ENCODE results near the gene SLC8B1.

SLC8B1 gene

GRCh38 chr12:113254298-113254697 lies 80.6 kb downstream of the SLC8B1 start:
- H2AK5ac ChIP-seq (ENCODE audit: low read length, severe bottlenecking): no peak overlapping the region
- peaks cover 26 to 37% of the 10 kb centered on the region in 2 experiments for H3K36me3 ChIP-seq (ENCODE audit: control insufficient read depth in 1 of 2, insufficient read depth in 2 of 2, low read depth in 1 of 2, low read length in 2 of 2)
- H3K4me3 ChIP-seq (ENCODE audit: insufficient read depth in 1 of 2, low read depth in 1 of 2, low read length in 2 of 2): no peak overlapping the region
- H3K23ac ChIP-seq (ENCODE audit: low read length in 2 of 2): no peak overlapping the region
- no peak overlapping the region for H3K4me2 ChIP-seq (ENCODE audit: low read length, poor library complexity, severe bottlenecking)
- no peak overlapping the region for H2BK5ac ChIP-seq (ENCODE audit: low read depth, low read length, poor library complexity, severe bottlenecking)
- no peak overlapping the region for H2AFZ ChIP-seq (ENCODE audit: low read depth, low read length)
- no peak overlapping the region for H2BK15ac ChIP-seq (ENCODE audit: low read depth, poor library complexity, severe bottlenecking)
- no peaks in the 10 kb centered on the region for H3K27me3 ChIP-seq (ENCODE audit: control insufficient read depth in 1 of 2, insufficient read depth in 1 of 2, low read length in 2 of 2)
- H3K4ac ChIP-seq (ENCODE audit: low read depth in 1 of 2, low read length in 2 of 2): no peak overlapping the region
- H2BK120ac ChIP-seq (ENCODE audit: low read depth, low read length): no peak overlapping the region
- no peak overlapping the region for H3K9ac ChIP-seq (ENCODE audit: low read length)
- H3K18ac ChIP-seq (ENCODE audit: low read depth in 1 of 2, low read length in 2 of 2): no peak overlapping the region
- H3K4me1 ChIP-seq (ENCODE audit: control insufficient read depth, insufficient read depth, low read depth, low read length): no peaks in the 10 kb centered on the region
- H3K14ac ChIP-seq (ENCODE audit: low read length in 2 of 2): no peak overlapping the region
- H4K8ac ChIP-seq (ENCODE audit: low read length): no peak overlapping the region
- no peak overlapping the region for H2BK12ac ChIP-seq (ENCODE audit: low read length in 2 of 2)
- DNase-seq: no peak
- no peak overlapping the region for H4K91ac ChIP-seq (ENCODE audit: low read length)
- 100% methylated on average over 2 of the region's 4 CpGs for WGBS
- peaks cover 11% of the 10 kb centered on the region for H3K9me3 ChIP-seq (ENCODE audit: control insufficient read depth, low read length)
- no peak overlapping the region for H3K27ac ChIP-seq (ENCODE audit: low read length, poor library complexity, severe bottlenecking)
- H3K79me1 ChIP-seq (replicated peaks; ENCODE audit: low read length, poor library complexity, severe bottlenecking): peaks cover 8% of the 10 kb centered on the region

DNA sequence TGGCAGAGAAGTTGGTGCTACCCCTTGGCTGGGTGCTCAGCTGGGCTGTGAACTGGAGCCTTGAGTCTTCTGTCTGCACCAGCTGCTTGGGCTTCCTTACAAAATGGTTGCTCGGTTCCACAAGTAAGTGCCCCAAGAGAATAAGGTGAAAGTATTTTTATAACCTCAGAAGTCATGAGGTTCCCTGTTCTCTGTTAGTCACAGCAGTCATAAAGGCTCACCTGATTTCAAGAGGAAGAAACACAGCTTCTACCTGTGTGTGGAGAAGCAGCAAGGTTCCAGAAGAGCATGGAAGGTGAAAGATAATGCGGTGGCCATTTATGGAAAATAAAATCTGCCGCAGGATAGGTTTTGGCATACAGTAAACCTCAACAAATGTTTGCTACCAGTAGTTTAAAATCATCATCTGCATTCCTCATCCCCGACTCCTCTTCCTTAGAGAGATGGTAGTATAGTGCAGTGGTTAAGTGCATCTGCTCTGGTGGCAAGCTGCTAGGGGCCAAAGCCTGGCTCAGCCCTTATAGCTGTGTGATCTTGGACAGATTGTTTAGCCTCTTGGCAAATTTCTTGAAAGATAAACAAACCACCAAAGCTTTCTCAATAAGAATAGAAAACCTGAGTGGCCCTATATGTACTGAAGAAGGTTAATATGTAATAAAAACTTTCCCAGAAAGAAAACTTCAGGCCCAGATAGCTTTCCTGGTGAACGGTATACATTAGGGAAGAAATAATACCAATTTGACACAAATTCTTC lies 81.2 kb downstream of the SLC8B1 start:
- no peak overlapping the region for H3K14ac ChIP-seq (ENCODE audit: low read length in 2 of 2)
- H3K4me2 ChIP-seq (ENCODE audit: low read length, poor library complexity, severe bottlenecking): no peak overlapping the region
- H3K4me3 ChIP-seq (ENCODE audit: insufficient read depth in 1 of 2, low read depth in 1 of 2, low read length in 2 of 2): no peak overlapping the region
- H3K4ac ChIP-seq (ENCODE audit: low read depth in 1 of 2, low read length in 2 of 2): no peak overlapping the region
- H3K18ac ChIP-seq (ENCODE audit: low read depth in 1 of 2, low read length in 2 of 2): no peak overlapping the region
- DNase-seq: no peak
- H3K27ac ChIP-seq (ENCODE audit: low read length, poor library complexity, severe bottlenecking): no peak overlapping the region
- H3K79me1 ChIP-seq (replicated peaks; ENCODE audit: low read length, poor library complexity, severe bottlenecking): peaks cover 14% of the 10 kb centered on the region
- 93% methylated on average over 3 of the region's 5 CpGs for WGBS
- no peak overlapping the region for H2BK15ac ChIP-seq (ENCODE audit: low read depth, poor library complexity, severe bottlenecking)
- peaks cover 11% of the 10 kb centered on the region for H3K9me3 ChIP-seq (ENCODE audit: control insufficient read depth, low read length)
- no peak overlapping the region for H2AK5ac ChIP-seq (ENCODE audit: low read length, severe bottlenecking)
- H3K36me3 ChIP-seq (ENCODE audit: control insufficient read depth in 1 of 2, insufficient read depth in 2 of 2, low read depth in 1 of 2, low read length in 2 of 2): peaks cover 32 to 38% of the 10 kb centered on the region in 2 experiments
- no peak overlapping the region for H2BK120ac ChIP-seq (ENCODE audit: low read depth, low read length)
- H3K23ac ChIP-seq (ENCODE audit: low read length in 2 of 2): no peak overlapping the region
- no peak overlapping the region for H3K9ac ChIP-seq (ENCODE audit: low read length)
- H3K4me1 ChIP-seq (ENCODE audit: control insufficient read depth, insufficient read depth, low read depth, low read length): no peaks in the 10 kb centered on the region
- H4K8ac ChIP-seq (ENCODE audit: low read length): no peak overlapping the region
- H2BK12ac ChIP-seq (ENCODE audit: low read length in 2 of 2): no peak overlapping the region
- no peak overlapping the region for H4K91ac ChIP-seq (ENCODE audit: low read length)
- no peak overlapping the region for H2BK5ac ChIP-seq (ENCODE audit: low read depth, low read length, poor library complexity, severe bottlenecking)
- H2AFZ ChIP-seq (ENCODE audit: low read depth, low read length): no peak overlapping the region
- no peaks in the 10 kb centered on the region for H3K27me3 ChIP-seq (ENCODE audit: control insufficient read depth in 1 of 2, insufficient read depth in 1 of 2, low read length in 2 of 2)

DNA sequence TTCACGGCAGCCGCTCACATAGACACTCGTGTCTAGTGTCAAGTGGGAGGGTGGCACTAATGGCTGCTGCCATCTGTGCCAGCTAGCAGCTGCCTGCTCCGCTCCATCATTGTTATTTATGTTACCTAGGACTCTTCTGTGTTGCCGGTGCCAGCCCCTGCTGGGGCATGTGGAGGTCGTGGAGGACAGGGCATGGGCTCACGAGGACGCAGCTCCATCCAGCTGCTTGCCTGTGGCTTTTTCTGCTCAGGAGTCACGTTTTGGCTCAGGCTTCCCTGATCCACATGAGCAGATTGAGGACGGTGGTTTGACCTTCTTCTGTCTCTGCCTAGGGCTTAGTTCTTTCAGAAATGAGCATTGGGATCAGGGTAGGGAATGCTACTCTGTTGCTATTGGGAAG lies 82.4 kb downstream of the SLC8B1 start:
- no peak overlapping the region for H2BK15ac ChIP-seq (ENCODE audit: low read depth, poor library complexity, severe bottlenecking)
- peak overlapping the region; percentile 18 for H2AK5ac ChIP-seq (ENCODE audit: low read length, severe bottlenecking)
- WGBS: 94% methylated on average over 10 of the region's 10 CpGs
- no peak overlapping the region for H3K14ac ChIP-seq (ENCODE audit: low read length in 2 of 2)
- peaks cover 36 to 40% of the 10 kb centered on the region in 2 experiments for H3K36me3 ChIP-seq (ENCODE audit: control insufficient read depth in 1 of 2, insufficient read depth in 2 of 2, low read depth in 1 of 2, low read length in 2 of 2)
- peaks cover 11% of the 10 kb centered on the region for H3K9me3 ChIP-seq (ENCODE audit: control insufficient read depth, low read length)
- H2AFZ ChIP-seq (ENCODE audit: low read depth, low read length): no peak overlapping the region
- no peak overlapping the region for H2BK120ac ChIP-seq (ENCODE audit: low read depth, low read length)
- H3K23ac ChIP-seq (ENCODE audit: low read length in 2 of 2): no peak overlapping the region
- H3K4me3 ChIP-seq (ENCODE audit: insufficient read depth in 1 of 2, low read depth in 1 of 2, low read length in 2 of 2): no peak overlapping the region
- H2BK5ac ChIP-seq (ENCODE audit: low read depth, low read length, poor library complexity, severe bottlenecking): peak overlapping the region; percentile 12
- H3K79me1 ChIP-seq (replicated peaks; ENCODE audit: low read length, poor library complexity, severe bottlenecking): peaks cover 18% of the 10 kb centered on the region
- no peak overlapping the region for H3K4ac ChIP-seq (ENCODE audit: low read depth in 1 of 2, low read length in 2 of 2)
- no peak overlapping the region for H2BK12ac ChIP-seq (ENCODE audit: low read length in 2 of 2)
- H3K9ac ChIP-seq (ENCODE audit: low read length): no peak overlapping the region
- H3K27me3 ChIP-seq (ENCODE audit: control insufficient read depth in 1 of 2, insufficient read depth in 1 of 2, low read length in 2 of 2): no peaks in the 10 kb centered on the region
- no peak overlapping the region for H3K27ac ChIP-seq (ENCODE audit: low read length, poor library complexity, severe bottlenecking)
- peaks cover 2% of the 10 kb centered on the region for H3K4me1 ChIP-seq (ENCODE audit: control insufficient read depth, insufficient read depth, low read depth, low read length)
- H4K8ac ChIP-seq (ENCODE audit: low read length): no peak overlapping the region
- no peak overlapping the region for H3K4me2 ChIP-seq (ENCODE audit: low read length, poor library complexity, severe bottlenecking)
- H4K91ac ChIP-seq (ENCODE audit: low read length): no peak overlapping the region
- DNase-seq: no peak
- H3K18ac ChIP-seq (ENCODE audit: low read depth in 1 of 2, low read length in 2 of 2): no peak overlapping the region

DNA sequence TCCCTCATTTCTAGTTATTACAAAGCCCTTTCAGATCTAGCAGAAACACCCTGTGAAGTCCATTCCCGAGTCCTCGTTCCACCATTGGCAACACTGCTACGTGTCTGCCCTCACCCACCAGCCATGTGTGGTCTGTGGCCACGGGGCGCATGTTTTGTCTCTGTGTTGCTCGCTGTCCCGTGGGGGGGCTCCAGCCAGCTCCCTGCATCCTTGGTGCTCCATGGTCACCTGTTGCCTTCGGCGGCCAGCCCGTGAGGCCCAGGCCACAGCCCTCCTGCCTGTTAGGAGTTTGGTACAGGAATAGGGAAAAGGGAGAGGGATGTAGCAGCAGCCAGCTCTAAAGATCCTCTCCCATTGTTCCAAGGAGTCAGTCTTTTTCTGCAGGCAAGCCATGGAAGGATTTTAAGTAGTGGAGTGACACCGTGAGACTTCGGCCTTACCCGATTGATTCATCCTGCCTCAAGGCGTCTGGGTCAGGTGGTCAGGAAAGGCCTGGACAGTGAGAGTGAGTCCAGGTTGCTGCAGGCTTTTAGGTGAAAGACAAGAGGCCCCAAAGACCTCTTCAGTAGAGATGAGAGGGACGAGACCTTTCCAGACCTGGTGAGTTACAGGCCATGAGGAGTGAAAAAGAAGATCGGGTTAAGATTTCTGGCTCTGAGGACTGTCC lies 83.4 kb downstream of the SLC8B1 start:
- DNase-seq: no peak
- Histone ChIP-seq H3K4me2 (ENCODE audit: low read length, poor library complexity, severe bottlenecking) (no peak overlapping the region), H3K18ac (ENCODE audit: low read depth in 1 of 2, low read length in 2 of 2) (no peak overlapping the region), H2BK12ac (ENCODE audit: low read length in 2 of 2) (no peak overlapping the region), H3K9me3 (ENCODE audit: control insufficient read depth, low read length) (peaks cover 11% of the 10 kb centered on the region), H3K27me3 (ENCODE audit: control insufficient read depth in 1 of 2, insufficient read depth in 1 of 2, low read length in 2 of 2) (no peaks in the 10 kb centered on the region), H2BK120ac (ENCODE audit: low read depth, low read length) (no peak overlapping the region), H2AFZ (ENCODE audit: low read depth, low read length) (no peak overlapping the region), H3K4me1 (ENCODE audit: control insufficient read depth, insufficient read depth, low read depth, low read length) (peaks cover 12% of the 10 kb centered on the region), H3K14ac (ENCODE audit: low read length in 2 of 2) (no peak overlapping the region), H3K4ac (ENCODE audit: low read depth in 1 of 2, low read length in 2 of 2) (no peak overlapping the region), H3K23ac (ENCODE audit: low read length in 2 of 2) (no peak overlapping the region), H4K91ac (ENCODE audit: low read length) (peak overlapping the region; percentile 4), H3K9ac (ENCODE audit: low read length) (no peak overlapping the region), H2BK15ac (ENCODE audit: low read depth, poor library complexity, severe bottlenecking) (no peak overlapping the region), H2BK5ac (ENCODE audit: low read depth, low read length, poor library complexity, severe bottlenecking) (no peak overlapping the region), H4K8ac (ENCODE audit: low read length) (no peak overlapping the region), H3K27ac (ENCODE audit: low read length, poor library complexity, severe bottlenecking) (no peak overlapping the region), H2AK5ac (ENCODE audit: low read length, severe bottlenecking) (no peak overlapping the region), H3K79me1 (replicated peaks; ENCODE audit: low read length, poor library complexity, severe bottlenecking) (peaks cover 18% of the 10 kb centered on the region), H3K36me3 (ENCODE audit: control insufficient read depth in 1 of 2, insufficient read depth in 2 of 2, low read depth in 1 of 2, low read length in 2 of 2) (peaks cover 39 to 41% of the 10 kb centered on the region in 2 experiments), H3K4me3 (ENCODE audit: insufficient read depth in 1 of 2, low read depth in 1 of 2, low read length in 2 of 2) (no peak overlapping the region)
- WGBS: 95% methylated on average over 13 of the region's 16 CpGs

Data from mesenchymal stem cell (in vitro differentiated cells and primary cell).